NT2/D1 (cell line): Measurements from ENCODE around the gene TSPAN5.

ENCODE experiments used
- SUZ12 ChIP-seq: IDR thresholded peaks from 2 replicates; pipeline ENCODE4 v1.6.1; 2011; ENCODE audit not compliant: insufficient read length, insufficient read depth; ENCODE audit errors: extremely low read depth
- YY1 ChIP-seq: IDR thresholded peaks from 2 replicates; pipeline ENCODE4 v1.6.1; 2011; ENCODE audit not compliant: insufficient read length, insufficient read depth
- ZNF274 ChIP-seq: IDR thresholded peaks from 2 replicates; pipeline ENCODE4 v1.6.1; 2011; ENCODE audit warnings: mild to moderate bottlenecking, low read depth, low read length

DNA sequence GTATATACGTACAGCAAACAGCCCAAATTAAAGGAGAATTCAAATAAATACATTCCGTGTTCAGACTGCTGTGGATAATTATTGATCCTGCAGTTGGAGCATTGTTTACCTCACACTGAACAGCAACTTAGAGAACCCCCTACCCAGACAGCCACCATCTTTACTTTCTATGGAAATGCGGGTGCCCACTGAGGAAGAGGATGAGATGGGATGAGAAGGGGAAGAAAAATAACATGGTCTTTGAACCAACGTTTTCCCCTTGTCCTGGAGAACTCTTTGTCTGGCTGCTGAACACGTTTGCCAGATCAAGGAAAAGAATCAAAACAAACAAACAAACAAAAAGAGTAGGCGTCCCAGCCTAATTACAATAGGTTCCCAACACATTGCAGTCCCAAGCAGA lies 1.5 kb downstream of the TSPAN5 start:
- no peak for TF ChIP-seq SUZ12
- TF ChIP-seq ZNF274 = no peak
- no peak for TF ChIP-seq YY1
